A204.1 (cell line): ENCODE data around the gene TGM3.

Source experiments
- FAIRE-seq: peaks from 2 replicates; lab custom pipeline; 2012; peaks lifted over from hg19 to GRCh38; lab: Jason Lieb, UNC

Gene TGM3

GRCh38 chr20:2338411-2339066, 42.7 kb downstream of the TGM3 start:
- no peak for FAIRE-seq

GRCh38 chr20:2340136-2340535, 44.3 kb downstream of the TGM3 start:
- no peak for FAIRE-seq

- FAIRE-seq, result no peak
Measured at GRCh38 chr20:2340823-2341222, 45.0 kb downstream of the TGM3 start.

- no peak for FAIRE-seq
Measured at GRCh38 chr20:2341336-2341735, 45.5 kb downstream of the TGM3 start.

- FAIRE-seq, result no peak
Measured at GRCh38 chr20:2342243-2342642, 46.4 kb downstream of the TGM3 start.

- FAIRE-seq, result no peak
Measured at GRCh38 chr20:2346188-2346587, 50.4 kb downstream of the TGM3 start.

GRCh38 chr20:2348336-2348735, 52.5 kb downstream of the TGM3 start:
- FAIRE-seq, result no peak

- no peak for FAIRE-seq
Measured at GRCh38 chr20:2349801-2350200, 54.0 kb downstream of the TGM3 start.

GRCh38 chr20:2350606-2351005, 54.8 kb downstream of the TGM3 start:
- FAIRE-seq, result no peak

GRCh38 chr20:2353231-2353630, 57.4 kb downstream of the TGM3 start:
- no peak for FAIRE-seq

GRCh38 chr20:2357114-2357513, 61.3 kb downstream of the TGM3 start:
- no peak for FAIRE-seq

- FAIRE-seq, result no peak
Measured at GRCh38 chr20:2358006-2358405, 62.2 kb downstream of the TGM3 start.

GRCh38 chr20:2361035-2361593, 65.3 kb downstream of the TGM3 start:
- no peak for FAIRE-seq

- FAIRE-seq, result no peak
Measured at GRCh38 chr20:2363187-2363586, 67.4 kb downstream of the TGM3 start.

GRCh38 chr20:2363587-2363986, 67.8 kb downstream of the TGM3 start:
- FAIRE-seq, result no peak

GRCh38 chr20:2364044-2364443, 68.2 kb downstream of the TGM3 start:
- no peak for FAIRE-seq

- FAIRE-seq, result no peak
Measured at GRCh38 chr20:2365091-2365490, 69.3 kb downstream of the TGM3 start.

GRCh38 chr20:2365666-2366065, 69.9 kb downstream of the TGM3 start:
- FAIRE-seq, result no peak

- FAIRE-seq, result no peak
Measured at GRCh38 chr20:2368621-2369020, 72.8 kb downstream of the TGM3 start.

- no peak for FAIRE-seq
Measured at GRCh38 chr20:2373098-2373497, 77.3 kb downstream of the TGM3 start.

GRCh38 chr20:2374346-2375125, 78.7 kb downstream of the TGM3 start:
- no peak for FAIRE-seq

- no peak for FAIRE-seq
Measured at GRCh38 chr20:2378893-2379292, 83.1 kb downstream of the TGM3 start.

GRCh38 chr20:2379511-2380229, 83.9 kb downstream of the TGM3 start:
- FAIRE-seq, result no peak
